ENCODE results near the gene PCYT2. TPM values are rescaled to one million over a fixed set of nuclear protein-coding genes. Genes with fewer than 3 reads are reported as not detected.

The PCYT2 gene
- total RNA-seq, 1 experiment from 2014 or later, result 51.5 TPM

DNA sequence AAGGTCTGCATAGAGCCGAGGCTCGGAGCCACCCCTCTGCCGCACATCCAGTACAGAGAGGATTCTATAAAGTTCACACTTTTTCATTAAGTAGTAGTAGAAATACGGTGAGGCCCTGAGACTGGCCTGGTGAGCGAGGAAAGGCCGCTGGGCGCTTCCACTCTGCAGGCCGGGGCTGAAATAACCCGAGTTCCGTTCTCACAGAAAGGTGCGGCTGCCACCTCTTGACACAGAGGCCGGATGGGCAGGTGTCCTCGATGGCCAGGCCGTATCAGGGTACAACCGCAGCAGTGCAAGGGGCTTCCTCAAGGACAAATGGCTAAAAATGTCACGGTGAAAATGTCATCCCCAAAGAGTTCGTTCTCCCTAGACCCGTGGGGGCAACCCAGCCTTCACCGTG is 770 bp upstream of the PCYT2 start:
- intact Hi-C loops (cut with micrococcal nuclease), result loop anchor here (1.0 to 5.0 kb wide), 2 partner anchors 21 to 110 kb away; partner anchors contain the start of genes ALYREF, ANAPC11, CENPX and LRRC45
- TF ChIP-seq SP1 (IDR thresholded peaks at IDR 0.05; ENCODE audit: low read depth), result no peak
- TF ChIP-seq, protein P1, sequence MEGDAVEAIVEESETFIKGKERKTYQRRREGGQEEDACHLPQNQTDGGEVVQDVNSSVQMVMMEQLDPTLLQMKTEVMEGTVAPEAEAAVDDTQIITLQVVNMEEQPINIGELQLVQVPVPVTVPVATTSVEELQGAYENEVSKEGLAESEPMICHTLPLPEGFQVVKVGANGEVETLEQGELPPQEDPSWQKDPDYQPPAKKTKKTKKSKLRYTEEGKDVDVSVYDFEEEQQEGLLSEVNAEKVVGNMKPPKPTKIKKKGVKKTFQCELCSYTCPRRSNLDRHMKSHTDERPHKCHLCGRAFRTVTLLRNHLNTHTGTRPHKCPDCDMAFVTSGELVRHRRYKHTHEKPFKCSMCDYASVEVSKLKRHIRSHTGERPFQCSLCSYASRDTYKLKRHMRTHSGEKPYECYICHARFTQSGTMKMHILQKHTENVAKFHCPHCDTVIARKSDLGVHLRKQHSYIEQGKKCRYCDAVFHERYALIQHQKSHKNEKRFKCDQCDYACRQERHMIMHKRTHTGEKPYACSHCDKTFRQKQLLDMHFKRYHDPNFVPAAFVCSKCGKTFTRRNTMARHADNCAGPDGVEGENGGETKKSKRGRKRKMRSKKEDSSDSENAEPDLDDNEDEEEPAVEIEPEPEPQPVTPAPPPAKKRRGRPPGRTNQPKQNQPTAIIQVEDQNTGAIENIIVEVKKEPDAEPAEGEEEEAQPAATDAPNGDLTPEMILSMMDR (IDR thresholded peaks at IDR 0.05 in 2 of 3, conservative IDR thresholded peaks at IDR 0.05 in 1 of 3; ENCODE audit: borderline replicate concordance in 1 of 3, insufficient read depth in 1 of 3, low read depth in 2 of 3, low read length in 2 of 3), result no peak
- no peak for TF ChIP-seq ELF1 (IDR thresholded peaks at IDR 0.05; ENCODE audit: borderline replicate concordance, low read depth)
- TF ChIP-seq CBX3 (IDR thresholded peaks at IDR 0.05; ENCODE audit: low read depth), result no peak
- TF ChIP-seq POLR2AphosphoS5 (IDR thresholded peaks at IDR 0.05; ENCODE audit: low read depth, low read length), result no peak
- no peak for TF ChIP-seq FOSL1 (IDR thresholded peaks at IDR 0.05; ENCODE audit: low read depth)
- TF ChIP-seq EGR1 (IDR thresholded peaks at IDR 0.05; ENCODE audit: low read depth), result no peak
- no peak for TF ChIP-seq SIN3A (IDR thresholded peaks at IDR 0.05; ENCODE audit: low read depth)
- no peak for TF ChIP-seq YY1 (IDR thresholded peaks at IDR 0.05; ENCODE audit: extremely low read depth, insufficient replicate concordance, low read depth, low read length)
- TF ChIP-seq TCF7L2 (IDR thresholded peaks at IDR 0.05; ENCODE audit: borderline replicate concordance, extremely low read depth, insufficient read depth, insufficient read length), result no peak
- TF ChIP-seq, protein P2, sequence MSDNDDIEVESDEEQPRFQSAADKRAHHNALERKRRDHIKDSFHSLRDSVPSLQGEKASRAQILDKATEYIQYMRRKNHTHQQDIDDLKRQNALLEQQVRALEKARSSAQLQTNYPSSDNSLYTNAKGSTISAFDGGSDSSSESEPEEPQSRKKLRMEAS (IDR thresholded peaks at IDR 0.05), result no peak
- no peak for TF ChIP-seq POLR2A (IDR thresholded peaks at IDR 0.05; ENCODE audit: borderline replicate concordance, extremely low read depth, insufficient read depth, insufficient read length)
- peak overlapping the region; percentile 66 for H3K4me2 ChIP-seq (ENCODE audit: low read length)
- H3K9me2 ChIP-seq (ENCODE audit: insufficient read depth), result no peaks in the 10 kb centered on the region
- H3K4me3 ChIP-seq (replicated peaks in 1 of 2; ENCODE audit: low read depth in 1 of 2, low read length in 2 of 2), result peak overlapping the region; percentile 3 to 5; a peak in 1 of 4 replicates
- no peak overlapping the region for H2AFZ ChIP-seq (ENCODE audit: low read depth, low read length, poor library complexity, severe bottlenecking)
- H3K27me3 ChIP-seq (ENCODE audit: insufficient read depth, low read length), result no peaks in the 10 kb centered on the region
- peaks cover 21 to 42% of the 10 kb centered on the region in 2 experiments for H3K36me3 ChIP-seq (ENCODE audit: control insufficient read depth in 1 of 2, insufficient read depth in 2 of 2, low read length in 2 of 2)
- RAD21 ChIA-PET (ENCODE audit: low non-redundant PET in 1 of 2, low total read pairs in 2 of 2, uncharacterized antibody in 2 of 2, unreplicated experiment in 2 of 2), result interaction anchor here in 1 of 2 experiments (1.3 kb wide), 1 partner anchor 14 kb away, joined by 3 read pairs; no protein-coding TSS in a partner anchor
- no peaks in the 10 kb centered on the region for H3K9me3 ChIP-seq (ENCODE audit: control insufficient read depth in 1 of 2, insufficient read depth in 1 of 2, low read depth in 1 of 2, low read length in 2 of 2)
- no peak for ATAC-seq
- POLR2A ChIA-PET, result no interaction called here
- H3K79me2 ChIP-seq (ENCODE audit: insufficient read depth, low read length), result peaks cover 33% of the 10 kb centered on the region
- H3K9ac ChIP-seq (ENCODE audit: low read length), result 0 out of 2 replicates have a peak overlapping the region, but pooled peaks have one; percentile 27
- no peaks in the 10 kb centered on the region for H4K20me1 ChIP-seq (ENCODE audit: insufficient read depth)
- CTCF ChIA-PET, result interaction anchor here (1.2 to 1.8 kb wide), 2 partner anchors 15 to 110 kb away, joined by 3 to 9 read pairs; partner anchors contain the start of genes CENPX and LRRC45
- no TSS peak for BruUV-seq (replicated peaks)
- no peak for DNase-seq (ENCODE audit: low read depth, low spot score)
- H3K4me1 ChIP-seq (ENCODE audit: control insufficient read depth in 1 of 2, insufficient read depth in 2 of 2, low read length in 2 of 2), result peaks cover 39 to 53% of the 10 kb centered on the region in 2 experiments
- H3K27ac ChIP-seq (ENCODE audit: low read depth, low read length), result peak overlapping the region; percentile 60
